CD4-positive, alpha-beta memory T cell (primary cell): Measurements from ENCODE around the gene RNF213. TPM values are rescaled to one million over a fixed set of nuclear protein-coding genes. Genes with fewer than 3 reads are reported as not detected.
"Not testable (repeated sequence)": the region's sequence is repeated elsewhere in the genome, so short reads cannot be mapped to it uniquely, and the experiment has no call there.

ENCODE experiments used
- CTCF ChIA-PET: fragments of 350-600 bp; sonication (Branson Sonifier 250); formaldehyde crosslinking; loops from one replicate; lab custom pipeline; 2021; ENCODE audit warnings: inconsistent platforms; ENCODE audit not compliant: partially characterized antibody; lab: Charles Lee
- POLR2A ChIA-PET: fragments of 350-600 bp; sonication (Branson Sonifier 250); formaldehyde crosslinking; loops from one replicate; lab custom pipeline; 2021; ENCODE audit not compliant: partially characterized antibody; lab: Charles Lee
- DNase-seq, 5 donors: peaks; one replicate each; pipeline versions ENCODE4 v3.0.0 to v3.0.0-alpha.2; 2020 to 2022; ENCODE audit warnings: mixed read lengths in 1 of 5
- H3K27ac ChIP-seq: one replicate; pipeline ENCODE4 v1.7.0; 2013; ENCODE audit warnings: low read depth, low read length
- H3K27me3 ChIP-seq: 2 replicates; pipeline ENCODE4 v1.7.0; 2013; ENCODE audit warnings: mild to moderate bottlenecking, low read length, moderate library complexity; ENCODE audit not compliant: insufficient read depth
- H3K36me3 ChIP-seq: 2 replicates; pipeline ENCODE4 v1.7.0; 2013; ENCODE audit warnings: mild to moderate bottlenecking, low read length, moderate library complexity; ENCODE audit not compliant: insufficient read depth
- H3K4me1 ChIP-seq: 2 replicates; pipeline ENCODE4 v1.7.0; 2013; ENCODE audit warnings: mild to moderate bottlenecking, low read length, moderate library complexity; ENCODE audit not compliant: insufficient read depth
- H3K4me3 ChIP-seq, 2 donors: one replicate each; pipeline ENCODE4 v1.7.0; 2013; ENCODE audit warnings: low read length in 2 of 2, mild to moderate bottlenecking in 1 of 2
- H3K9me3 ChIP-seq, 2 donors: one replicate each; pipeline ENCODE4 v1.7.0; 2013; ENCODE audit warnings: low read length in 2 of 2, control low read depth in 1 of 2; ENCODE audit not compliant: control insufficient read depth in 1 of 2
- H3K27ac Mint-ChIP-seq, 7 donors: one replicate each; pipeline ENCODE4 v1.8.0; 2020 to 2021; ENCODE audit warnings: mixed read lengths in 7 of 7, mild to moderate bottlenecking in 6 of 7, inconsistent platforms in 3 of 7, moderate library complexity in 3 of 7
- H3K27me3 Mint-ChIP-seq, 2 donors: one replicate each; pipeline ENCODE4 v1.8.0; 2020 to 2021; ENCODE audit warnings: mixed read lengths in 2 of 2
- H3K36me3 Mint-ChIP-seq, 2 donors: one replicate each; pipeline ENCODE4 v1.8.0; 2020 to 2021; ENCODE audit warnings: mixed read lengths in 2 of 2, inconsistent platforms in 1 of 2, mild to moderate bottlenecking in 1 of 2
- H3K4me1 Mint-ChIP-seq, 4 donors: one replicate each; pipeline ENCODE4 v1.8.0; 2020 to 2021; ENCODE audit warnings: mixed read lengths in 4 of 4, mild to moderate bottlenecking in 1 of 4
- H3K4me3 Mint-ChIP-seq, 8 donors: one replicate each; pipeline ENCODE4 v1.8.0; 2020 to 2021; ENCODE audit warnings: mixed read lengths in 8 of 8, mild to moderate bottlenecking in 7 of 8, moderate library complexity in 6 of 8, inconsistent platforms in 3 of 8
- H3K9me3 Mint-ChIP-seq, 8 donors: one replicate each; pipeline ENCODE4 v1.8.0; 2020 to 2021; ENCODE audit warnings: mixed read lengths in 8 of 8, mild to moderate bottlenecking in 5 of 8, inconsistent platforms in 3 of 8, moderate library complexity in 1 of 8
- intact Hi-C: fragments of 100-400 bp; cut with micrococcal nuclease; formaldehyde crosslinking; loops from one replicate; pipeline ENCODE4 v1.15.1; 2023
- polyA plus RNA-seq, 2 donors: library from polyadenylated mRNA; unstranded; fragments of 300-500 nt; fragmentation: Illumina TruSeq; gene quantifications; one replicate each; pipeline ENCODE4 v1.2.3, GENCODE V29; 2021
- total RNA-seq, 2 experiments: library from RNA; stranded (reverse); gene quantifications; one replicate each; pipeline ENCODE4 v1.2.3, GENCODE V29; 2021

The RNF213 gene
- total and polyA plus RNA-seq, 4 experiments from 2014 or later, result 11.2 to 399 (median 217) TPM

DNA sequence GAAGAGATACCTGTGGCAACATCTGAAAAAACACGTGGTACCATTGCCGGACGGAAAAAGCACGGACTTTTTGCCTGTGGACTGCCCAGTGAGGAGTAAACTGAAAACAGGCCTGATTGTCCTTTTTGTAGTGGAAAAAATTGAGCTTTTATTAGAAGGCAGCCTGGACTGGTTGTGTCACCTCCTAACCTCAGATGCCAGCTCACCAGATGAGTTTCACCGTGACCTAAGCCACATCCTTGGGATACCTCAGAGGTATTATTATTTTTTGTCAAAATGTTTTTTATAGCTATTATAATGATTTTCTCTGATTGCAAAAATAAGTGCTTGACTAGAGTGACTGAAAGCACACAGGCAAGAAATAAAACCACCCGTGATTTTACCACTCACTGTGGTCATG is 34.9 kb downstream of the RNF213 start:
- no peaks in the 10 kb centered on the region for H3K4me1 ChIP-seq
- DNase-seq, result no peak
- H3K4me3 Mint-ChIP-seq, result no peak overlapping the region
- CTCF ChIA-PET, result no interaction called here
- peaks cover 0 to 2% (median 0%) of the 10 kb centered on the region in 8 donors for H3K9me3 Mint-ChIP-seq
- no peak overlapping the region for H3K4me3 ChIP-seq
- H3K9me3 ChIP-seq, result no peaks in the 10 kb centered on the region
- intact Hi-C loops, result no loop called here
- H3K36me3 ChIP-seq, result peaks cover 86% of the 10 kb centered on the region
- no peaks in the 10 kb centered on the region for H3K27me3 ChIP-seq
- peaks cover 65 to 73% of the 10 kb centered on the region in 2 donors for H3K36me3 Mint-ChIP-seq
- peak overlapping the region in 4 of 7 donors; percentile 13 to 55 (median 38) for H3K27ac Mint-ChIP-seq
- POLR2A ChIA-PET, result interaction anchor here (1.1 to 1.3 kb wide), 2 partner anchors 32 to 34 kb away, joined by 5 to 6 read pairs; no protein-coding TSS in a partner anchor
- H3K4me1 Mint-ChIP-seq, result peaks cover 0 to 10% (median 7%) of the 10 kb centered on the region in 4 donors
- H3K27ac ChIP-seq, result no peak overlapping the region
- H3K27me3 Mint-ChIP-seq, result no peaks in the 10 kb centered on the region

DNA sequence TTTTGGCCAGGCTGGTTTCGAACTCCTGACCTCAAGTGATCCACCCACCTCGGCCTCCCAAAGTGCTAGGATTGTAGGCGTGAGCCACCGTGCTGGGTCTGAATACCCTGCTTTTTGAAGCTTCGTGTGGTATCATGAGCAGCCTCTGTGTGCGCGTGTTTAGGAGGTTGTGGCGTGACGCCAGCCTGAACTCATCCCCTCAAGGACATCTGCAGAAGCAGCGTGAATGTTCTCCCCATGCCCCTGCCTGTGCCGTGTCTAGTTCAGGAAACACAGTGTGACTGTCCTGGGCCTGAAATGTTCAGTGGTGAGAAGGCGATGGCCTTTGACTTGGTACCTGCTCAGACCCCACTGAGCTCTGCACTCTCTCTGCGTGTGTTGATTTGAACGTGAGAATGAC is 35.6 kb downstream of the RNF213 start:
- Mint-ChIP-seq H3K27ac (peak overlapping the region in 1 of 7 donors; percentile 18), H3K9me3 (peaks cover 0 to 2% (median 0%) of the 10 kb centered on the region in 8 donors), H3K36me3 (peaks cover 70 to 78% of the 10 kb centered on the region in 2 donors), H3K4me3 (no peak overlapping the region), H3K27me3 (no peaks in the 10 kb centered on the region), H3K4me1 (peaks cover 0 to 10% (median 7%) of the 10 kb centered on the region in 4 donors)
- peaks cover 85% of the 10 kb centered on the region for H3K36me3 ChIP-seq
- intact Hi-C loops, result no loop called here
- ChIA-PET CTCF (no interaction called here), POLR2A (interaction anchor here (0.8 to 1.3 kb wide), 4 partner anchors 26 to 35 kb away, joined by 3 to 6 read pairs (median 4); no protein-coding TSS in a partner anchor)
- H3K4me1 ChIP-seq, result no peaks in the 10 kb centered on the region
- DNase-seq, result no peak
- H3K27me3 ChIP-seq, result no peaks in the 10 kb centered on the region
- H3K9me3 ChIP-seq, result no peaks in the 10 kb centered on the region
- H3K4me3 ChIP-seq, result no peak overlapping the region
- no peak overlapping the region for H3K27ac ChIP-seq

GRCh38 chr17:80297996-80298560 is 37.4 kb downstream of the RNF213 start:
- Histone ChIP-seq H3K36me3 (peaks cover 88% of the 10 kb centered on the region), H3K27ac (no peak overlapping the region), H3K9me3 (peaks cover 0 to 4% of the 10 kb centered on the region in 2 donors), H3K27me3 (no peaks in the 10 kb centered on the region), H3K4me3 (no peak overlapping the region), H3K4me1 (no peaks in the 10 kb centered on the region)
- Mint-ChIP-seq H3K4me3 (no peak overlapping the region), H3K9me3 (peaks cover 0 to 4% (median 2%) of the 10 kb centered on the region in 8 donors), H3K36me3 (peaks cover 77 to 82% of the 10 kb centered on the region in 2 donors), H3K27ac (peak overlapping the region in 1 of 7 donors; percentile 47), H3K27me3 (no peaks in the 10 kb centered on the region), H3K4me1 (peaks cover 3 to 10% (median 7%) of the 10 kb centered on the region in 4 donors)
- no peak for DNase-seq
- POLR2A ChIA-PET, result interaction anchor here (0.6 to 1.1 kb wide), 2 partner anchors 20 to 1410 kb away, joined by 3 read pairs; no protein-coding TSS in a partner anchor
- intact Hi-C loops, result no loop called here
- CTCF ChIA-PET, result no interaction called here

DNA sequence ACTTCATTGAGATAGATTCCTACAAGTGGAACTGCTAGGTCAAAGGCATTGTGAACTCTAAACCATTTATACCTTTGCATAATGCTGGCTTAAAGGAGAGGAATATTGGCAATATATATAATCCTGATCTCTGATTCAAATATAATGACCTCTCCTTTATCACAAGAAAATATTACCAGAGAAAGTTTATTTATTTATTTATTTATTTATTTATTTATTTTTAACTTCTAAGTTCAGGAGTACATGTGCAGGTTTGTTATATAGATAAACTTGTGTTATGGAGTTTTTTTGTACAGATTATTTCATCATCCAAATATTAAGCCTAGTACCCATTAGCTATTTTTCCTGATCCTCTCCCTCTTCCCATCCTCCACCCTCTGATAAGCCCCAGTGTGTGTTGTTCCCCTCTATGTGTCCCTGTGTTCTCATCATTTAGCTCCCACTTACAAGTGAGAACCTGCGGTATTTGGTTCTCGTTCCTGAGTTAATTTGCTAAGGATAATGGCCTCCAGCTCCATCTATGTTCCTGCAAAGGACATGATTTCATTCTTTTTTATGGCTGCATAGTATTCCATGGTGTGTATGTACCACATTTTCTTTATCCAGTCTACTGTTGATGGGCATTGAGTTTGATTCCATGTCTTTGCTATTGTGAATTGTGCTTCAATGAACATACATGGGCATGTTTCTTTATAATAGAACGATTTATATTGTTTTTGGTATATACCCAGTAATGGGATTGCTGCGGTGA is 38.9 kb downstream of the RNF213 start:
- H3K9me3 Mint-ChIP-seq, CTCF ChIA-PET, H3K27me3 Mint-ChIP-seq, intact Hi-C loops, H3K4me1 Mint-ChIP-seq, H3K4me1 ChIP-seq, H3K4me3 ChIP-seq, H3K27ac ChIP-seq, H3K4me3 Mint-ChIP-seq, DNase-seq, H3K27me3 ChIP-seq, H3K9me3 ChIP-seq: not testable (repeated sequence)
- H3K36me3 ChIP-seq, result peaks cover 90% of the 10 kb centered on the region
- peaks cover 80 to 82% of the 10 kb centered on the region in 2 donors for H3K36me3 Mint-ChIP-seq
- POLR2A ChIA-PET, result interaction anchor here (0.8 to 1.2 kb wide), 2 partner anchors 21 to 87 kb away, joined by 3 read pairs; no protein-coding TSS in a partner anchor
- H3K27ac Mint-ChIP-seq, result peak overlapping the region in 4 of 7 donors; percentile 42 to 81 (median 71)

DNA sequence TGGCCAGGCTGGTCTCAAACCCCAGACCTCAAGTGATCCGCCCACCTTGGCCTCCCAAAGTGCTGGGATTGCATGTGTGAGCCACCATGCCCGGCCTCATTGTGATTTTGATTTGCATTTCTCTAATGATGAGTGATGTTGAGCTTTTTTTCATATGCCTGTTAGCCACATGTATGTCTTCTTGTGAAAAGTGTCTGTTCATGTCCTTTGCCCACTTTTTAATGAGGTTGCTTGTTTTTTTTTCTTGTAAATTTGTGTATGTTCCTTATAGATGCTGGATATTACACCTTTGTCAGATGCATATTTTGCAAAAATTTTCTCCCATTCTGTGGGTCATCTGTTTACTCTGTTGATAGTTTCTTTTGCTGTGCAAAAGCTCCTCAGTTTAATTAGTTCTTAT is 40.1 kb downstream of the RNF213 start:
- H3K4me1 ChIP-seq, H3K27ac ChIP-seq, H3K4me3 Mint-ChIP-seq, H3K4me3 ChIP-seq, H3K27me3 Mint-ChIP-seq, H3K4me1 Mint-ChIP-seq, H3K9me3 ChIP-seq, DNase-seq, intact Hi-C loops, H3K27me3 ChIP-seq: not testable (repeated sequence)
- ChIA-PET CTCF (interaction anchor here (1.0 kb wide), 1 partner anchor 199 kb away, joined by 3 read pairs; the partner anchor contains the start of gene GAA), POLR2A (interaction anchor here (0.8 to 1.4 kb wide), 3 partner anchors 35 to 82 kb away, joined by 3 to 4 read pairs (median 3); no protein-coding TSS in a partner anchor)
- H3K36me3 ChIP-seq, result peaks cover 90% of the 10 kb centered on the region
- Mint-ChIP-seq H3K27ac (peak overlapping the region in 4 of 7 donors; percentile 8 to 49 (median 34)), H3K36me3 (peaks cover 76 to 77% of the 10 kb centered on the region in 2 donors), H3K9me3 (peaks cover 0 to 11% (median 5%) of the 10 kb centered on the region in 8 donors)

- Histone ChIP-seq H3K27ac (no peak overlapping the region), H3K4me1 (no peaks in the 10 kb centered on the region), H3K9me3 (peaks cover 0 to 6% of the 10 kb centered on the region in 2 donors), H3K36me3 (peaks cover 88% of the 10 kb centered on the region), H3K27me3 (no peaks in the 10 kb centered on the region), H3K4me3 (no peak overlapping the region)
- DNase-seq, result no peak
- intact Hi-C loops, result no loop called here
- H3K4me1 Mint-ChIP-seq, result peaks cover 3 to 6% (median 4%) of the 10 kb centered on the region in 4 donors
- H3K9me3 Mint-ChIP-seq, result peaks cover 0 to 11% (median 5%) of the 10 kb centered on the region in 8 donors
- H3K27ac Mint-ChIP-seq, result no peak overlapping the region
- peaks cover 79% of the 10 kb centered on the region in 2 donors for H3K36me3 Mint-ChIP-seq
- no peak overlapping the region for H3K4me3 Mint-ChIP-seq
- H3K27me3 Mint-ChIP-seq, result no peaks in the 10 kb centered on the region
- CTCF ChIA-PET, result interaction anchor here (0.5 to 0.8 kb wide), 2 partner anchors 11 to 160 kb away, joined by 3 read pairs; no protein-coding TSS in a partner anchor
- POLR2A ChIA-PET, result no interaction called here
Observed at GRCh38 chr17:80303824-80304223, 43.2 kb downstream of the RNF213 start.
